Measurements from ENCODE around the gene ZNF627. TPM values are rescaled to one million over a fixed set of nuclear protein-coding genes. Genes with fewer than 3 reads are reported as not detected.

The ZNF627 gene
- 10 to 100 TPM in 3 of 4 donors, 1 to 10 TPM in 1; 9.0 to 30.8 (median 12.2) TPM for total RNA-seq

DNA sequence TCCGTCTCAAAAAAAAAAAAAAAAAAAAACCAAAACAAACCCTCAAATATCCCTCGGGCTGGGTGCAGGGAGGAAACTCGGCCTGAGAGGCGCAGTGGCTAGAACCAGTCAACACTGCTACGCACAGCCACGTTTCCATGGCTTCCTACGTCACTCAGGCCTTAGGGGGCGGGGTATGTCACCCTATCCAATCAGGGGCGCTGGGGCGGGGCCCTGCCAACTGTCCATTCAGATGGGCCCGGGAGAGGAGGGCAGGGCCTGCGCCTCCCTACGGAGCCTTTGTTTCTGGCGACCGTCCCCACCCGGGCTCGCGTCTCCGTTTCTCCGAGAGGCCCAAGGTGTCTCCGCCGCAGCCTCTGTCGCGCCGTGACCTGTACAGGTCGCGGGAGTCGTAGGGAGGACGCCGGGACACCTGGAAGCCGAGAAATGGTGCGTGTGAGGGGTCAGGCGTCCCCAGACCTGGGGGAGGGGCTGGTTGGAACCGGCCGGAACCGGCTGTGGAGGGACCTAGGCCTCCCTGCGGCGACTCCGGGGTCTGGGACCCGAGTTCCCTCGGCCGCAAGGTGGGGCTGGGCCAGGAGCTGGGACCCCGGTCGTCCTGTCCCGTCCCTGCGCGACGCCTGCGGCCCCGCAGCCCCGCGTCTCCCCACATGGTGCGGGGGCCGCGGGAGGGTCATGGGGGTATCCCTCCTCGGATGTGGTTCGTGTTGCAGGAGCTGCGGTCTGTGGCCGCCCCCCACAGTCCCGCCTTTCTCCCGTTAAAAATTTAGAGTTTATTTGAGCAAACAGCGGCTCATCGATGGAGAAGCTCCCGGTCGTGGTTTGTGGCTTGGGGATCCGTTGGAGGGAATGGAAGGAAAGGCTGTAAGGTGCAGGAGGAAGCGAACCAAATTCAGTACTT is at the start of gene ZNF627:
Gene ZNF627 (plus strand): TSS at position 282 of the 901 bp plus-strand sequence. CDS start 145 bp downstream, at position 427.
- DNase-seq (ENCODE audit: low spot score in 2 of 2), result peak; percentile 100
- Histone ChIP-seq H3K9me3 (no peaks in the 10 kb centered on the region), H3K27me3 (no peaks in the 10 kb centered on the region), H3K4me3 (peak within 1 kb of the TSS; percentile 64 to 96 (median 80)), H3K36me3 (peaks cover 0 to 9% (median 0%) of the 10 kb centered on the region in 3 donors), H3K27ac (peak within 1 kb of the TSS; percentile 85 to 98 (median 91)), H3K4me1 (peaks cover 0 to 31% (median 10%) of the 10 kb centered on the region in 4 donors)
- 1% methylated on average over 39 to 52 of the region's 67 CpGs for WGBS, 2 donors
- TF ChIP-seq EP300 (IDR thresholded peaks at IDR 0.05), result peak; percentile 82 to 100
- TF ChIP-seq, protein P1, sequence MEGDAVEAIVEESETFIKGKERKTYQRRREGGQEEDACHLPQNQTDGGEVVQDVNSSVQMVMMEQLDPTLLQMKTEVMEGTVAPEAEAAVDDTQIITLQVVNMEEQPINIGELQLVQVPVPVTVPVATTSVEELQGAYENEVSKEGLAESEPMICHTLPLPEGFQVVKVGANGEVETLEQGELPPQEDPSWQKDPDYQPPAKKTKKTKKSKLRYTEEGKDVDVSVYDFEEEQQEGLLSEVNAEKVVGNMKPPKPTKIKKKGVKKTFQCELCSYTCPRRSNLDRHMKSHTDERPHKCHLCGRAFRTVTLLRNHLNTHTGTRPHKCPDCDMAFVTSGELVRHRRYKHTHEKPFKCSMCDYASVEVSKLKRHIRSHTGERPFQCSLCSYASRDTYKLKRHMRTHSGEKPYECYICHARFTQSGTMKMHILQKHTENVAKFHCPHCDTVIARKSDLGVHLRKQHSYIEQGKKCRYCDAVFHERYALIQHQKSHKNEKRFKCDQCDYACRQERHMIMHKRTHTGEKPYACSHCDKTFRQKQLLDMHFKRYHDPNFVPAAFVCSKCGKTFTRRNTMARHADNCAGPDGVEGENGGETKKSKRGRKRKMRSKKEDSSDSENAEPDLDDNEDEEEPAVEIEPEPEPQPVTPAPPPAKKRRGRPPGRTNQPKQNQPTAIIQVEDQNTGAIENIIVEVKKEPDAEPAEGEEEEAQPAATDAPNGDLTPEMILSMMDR (IDR thresholded peaks at IDR 0.05), result peak in 2 of 5 experiments; percentile 41 to 50
- TF ChIP-seq POLR2A (IDR thresholded peaks at IDR 0.05), result peak; percentile 93 to 98

DNA sequence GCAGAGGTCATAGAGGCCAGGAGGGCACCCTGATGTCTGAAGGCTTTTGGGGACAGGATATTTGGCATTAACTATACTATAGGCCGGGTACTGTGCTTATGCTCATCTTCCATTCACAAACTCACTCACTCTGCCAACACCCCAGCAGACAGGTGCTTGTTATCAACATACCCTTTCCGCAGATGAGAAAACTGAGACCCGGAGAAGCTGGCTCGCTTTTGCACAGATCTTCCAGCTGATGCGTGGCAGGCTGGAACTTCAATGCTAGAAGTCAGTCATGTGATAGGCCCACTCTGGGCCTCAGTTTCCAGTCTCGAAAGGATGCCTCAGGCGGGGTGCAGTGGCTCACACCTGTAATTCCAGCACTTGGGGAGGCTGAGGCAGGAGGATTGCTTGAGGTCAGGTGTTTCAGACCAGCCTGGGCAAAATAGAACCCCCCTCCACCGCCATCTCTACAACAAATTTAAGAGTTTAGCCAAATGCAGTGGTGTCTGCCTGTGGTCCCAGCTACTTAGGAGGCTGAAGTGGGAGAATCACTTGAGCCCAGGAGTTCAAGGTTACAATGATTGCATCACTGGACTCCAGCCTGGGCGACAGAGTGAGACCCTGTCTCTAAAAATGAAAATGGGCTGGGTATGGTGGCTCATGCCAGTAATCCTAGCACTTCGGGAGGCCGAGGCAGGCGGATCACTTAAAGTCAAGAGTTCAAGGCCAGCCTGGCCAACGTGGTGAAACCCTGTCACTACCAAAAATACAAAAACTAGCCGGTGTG is 49.2 kb upstream of the ZNF627 start:
- 87 to 91% methylated on average over 14 of the region's 14 CpGs for WGBS, 2 donors
- H3K4me3 ChIP-seq, result no peak overlapping the region
- peaks cover 0 to 37% (median 0%) of the 10 kb centered on the region in 3 donors for H3K36me3 ChIP-seq
- no peak for TF ChIP-seq POLR2A (IDR thresholded peaks at IDR 0.05)
- no peak for TF ChIP-seq EP300 (IDR thresholded peaks at IDR 0.05)
- TF ChIP-seq, protein P1 (IDR thresholded peaks at IDR 0.05), result no peak
- no peaks in the 10 kb centered on the region for H3K27me3 ChIP-seq
- no peaks in the 10 kb centered on the region for H3K9me3 ChIP-seq
- no peak overlapping the region for H3K27ac ChIP-seq
- DNase-seq (ENCODE audit: low spot score in 2 of 2), result no peak
- H3K4me1 ChIP-seq, result peaks cover 0 to 8% (median 0%) of the 10 kb centered on the region in 4 donors

DNA sequence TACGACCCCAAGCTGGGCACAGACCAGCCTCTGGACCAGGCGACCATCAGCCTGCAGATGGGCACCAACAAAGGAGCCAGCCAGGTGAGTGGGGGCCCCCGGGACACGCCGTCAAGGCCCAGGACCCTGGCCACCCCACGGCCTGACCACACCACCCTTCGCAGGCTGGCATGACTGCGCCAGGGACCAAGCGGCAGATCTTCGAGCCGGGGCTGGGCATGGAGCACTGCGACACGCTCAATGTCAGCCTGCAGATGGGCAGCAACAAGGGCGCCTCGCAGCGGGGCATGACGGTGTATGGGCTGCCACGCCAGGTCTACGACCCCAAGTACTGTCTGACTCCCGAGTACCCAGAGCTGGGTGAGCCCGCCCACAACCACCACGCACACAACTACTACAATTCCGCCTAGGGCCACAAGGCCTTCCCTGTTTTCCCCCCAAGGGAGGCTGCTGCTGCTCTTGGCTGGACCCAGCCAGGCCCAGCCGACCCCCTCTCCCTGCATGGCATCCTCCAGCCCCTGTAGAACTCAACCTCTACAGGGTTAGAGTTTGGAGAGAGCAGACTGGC is 47.8 kb upstream of the ZNF627 start:
- WGBS, 2 donors, result 88 to 92% methylated on average over 19 to 24 of the region's 24 CpGs
- DNase-seq (ENCODE audit: low spot score in 2 of 2), result no peak
- H3K4me3 ChIP-seq, result no peak overlapping the region
- TF ChIP-seq EP300 (IDR thresholded peaks at IDR 0.05) (no peak), POLR2A (IDR thresholded peaks at IDR 0.05) (no peak)
- TF ChIP-seq, protein P1 (IDR thresholded peaks at IDR 0.05), result no peak
- H3K9me3 ChIP-seq, result no peaks in the 10 kb centered on the region
- no peak overlapping the region for H3K27ac ChIP-seq
- H3K4me1 ChIP-seq, result peaks cover 0 to 8% (median 0%) of the 10 kb centered on the region in 4 donors
- H3K27me3 ChIP-seq, result no peaks in the 10 kb centered on the region
- H3K36me3 ChIP-seq, result peaks cover 0 to 50% (median 9%) of the 10 kb centered on the region in 3 donors

DNA sequence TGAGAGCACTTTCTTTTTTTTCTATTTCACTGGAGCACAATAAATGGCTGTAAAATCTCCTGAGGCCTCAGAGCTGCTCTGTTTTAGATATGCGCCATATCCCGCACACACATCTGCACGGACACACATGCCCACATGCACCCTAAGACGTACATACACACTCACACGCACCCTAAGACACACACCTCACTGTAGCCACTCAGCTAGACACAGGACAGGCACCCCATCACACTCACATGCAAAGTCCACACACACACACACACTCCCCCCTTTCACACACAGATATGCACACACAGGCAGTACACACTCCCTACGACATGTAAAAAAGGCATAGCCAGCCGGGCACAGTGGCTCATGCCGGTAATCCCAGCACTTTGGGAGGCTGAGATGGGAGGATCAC is 47.0 kb upstream of the ZNF627 start:
- Histone ChIP-seq H3K9me3 (no peaks in the 10 kb centered on the region), H3K4me3 (no peak overlapping the region), H3K27ac (no peak overlapping the region), H3K4me1 (peaks cover 0 to 8% (median 0%) of the 10 kb centered on the region in 4 donors), H3K36me3 (peaks cover 0 to 58% (median 10%) of the 10 kb centered on the region in 3 donors), H3K27me3 (no peaks in the 10 kb centered on the region)
- TF ChIP-seq POLR2A (IDR thresholded peaks at IDR 0.05), result no peak
- no peak for TF ChIP-seq EP300 (IDR thresholded peaks at IDR 0.05)
- TF ChIP-seq, protein P1 (IDR thresholded peaks at IDR 0.05), result no peak
- 90 to 92% methylated on average over 8 of the region's 8 CpGs for WGBS, 2 donors
- no peak for DNase-seq (ENCODE audit: low spot score in 2 of 2)

All from tibial nerve (tissue), 4 donors.